CD14-positive monocyte (primary cell): Measurements from ENCODE around the gene CD46. TPM values are rescaled to one million over a fixed set of nuclear protein-coding genes. Genes with fewer than 3 reads are reported as not detected.

Experiments used
- DNase-seq, 3 donors: peaks; one replicate each; pipeline ENCODE4 v3.0.0-alpha.2; 2011 to 2022
- H2AFZ ChIP-seq: 2 replicates; pipeline ENCODE4 v1.6.0; 2012; ENCODE audit warnings: mild to moderate bottlenecking, low read depth, low read length, inconsistent platforms; ENCODE audit not compliant: insufficient read depth, poor library complexity, severe bottlenecking
- H3K27ac ChIP-seq, 2 donors: 1 replicate in 1 of 2; 2 replicates in 1 of 2; pipeline ENCODE4 v1.5.1; 2012 to 2013; ENCODE audit warnings: low read length in 2 of 2, control low read depth in 1 of 2, inconsistent platforms in 1 of 2, low read depth in 1 of 2, mild to moderate bottlenecking in 1 of 2
- H3K27me3 ChIP-seq, 2 donors: one replicate each; pipeline versions ENCODE4 v1.6.0 to v1.6.1; 2011 to 2013; ENCODE audit warnings: low read length in 2 of 2; ENCODE audit not compliant: control insufficient read depth in 2 of 2, insufficient read depth in 2 of 2
- H3K36me3 ChIP-seq, 2 donors: replicated peaks in 1 of 2; 1 replicate in 1 of 2; 2 replicates in 1 of 2; pipeline versions ENCODE4 v1.5.1 to v1.6.1; 2012 to 2013; ENCODE audit warnings: low read length in 2 of 2, control low read depth in 1 of 2, inconsistent platforms in 1 of 2, mild to moderate bottlenecking in 1 of 2; ENCODE audit not compliant: insufficient read depth in 2 of 2, control insufficient read depth in 1 of 2
- H3K4me1 ChIP-seq, 2 donors: 1 replicate in 1 of 2; 2 replicates in 1 of 2; pipeline versions ENCODE4 v1.5.1 to v1.6.1; 2012 to 2013; ENCODE audit warnings: low read length in 2 of 2, control low read depth in 1 of 2, inconsistent platforms in 1 of 2, mild to moderate bottlenecking in 1 of 2, moderate library complexity in 1 of 2; ENCODE audit not compliant: insufficient read depth in 2 of 2, control insufficient read depth in 1 of 2
- H3K4me2 ChIP-seq: replicated peaks from 2 replicates; pipeline ENCODE3; 2012; ENCODE audit warnings: low read length, moderate library complexity, mild to moderate bottlenecking; ENCODE audit not compliant: poor library complexity, severe bottlenecking; ENCODE audit errors: extremely low read depth
- H3K4me3 ChIP-seq, 3 experiments: fragments of 200-600 bp in 1 of 3; sonication (generic) in 1 of 3; replicated peaks in 1 of 3; 1 replicate in 2 of 3; 2 replicates in 1 of 3; pipeline ENCODE4 v1.5.1; 2011 to 2013; ENCODE audit warnings: low read length in 3 of 3, mild to moderate bottlenecking in 3 of 3, control low read depth in 2 of 3, low read depth in 2 of 3, inconsistent platforms in 1 of 3, moderate library complexity in 1 of 3
- H3K79me2 ChIP-seq: 2 replicates; pipeline ENCODE4 v1.6.0; 2012; ENCODE audit warnings: mild to moderate bottlenecking, control low read depth, inconsistent platforms, low read length, moderate library complexity; ENCODE audit not compliant: insufficient read depth
- H3K9ac ChIP-seq: 2 replicates; pipeline ENCODE4 v1.6.0; 2017; ENCODE audit warnings: low read length, mild to moderate bottlenecking; ENCODE audit not compliant: insufficient read depth, poor library complexity, severe bottlenecking
- H3K9me3 ChIP-seq, 2 donors: replicated peaks in 1 of 2; 1 replicate in 1 of 2; 2 replicates in 1 of 2; pipeline versions ENCODE4 v1.5.1 to v1.6.1; 2012 to 2013; ENCODE audit warnings: low read length in 2 of 2, control low read depth in 1 of 2; ENCODE audit not compliant: control insufficient read depth in 1 of 2, insufficient read depth in 1 of 2
- H4K20me1 ChIP-seq: 2 replicates; pipeline ENCODE4 v1.6.0; 2012; ENCODE audit warnings: mild to moderate bottlenecking, low read length, control low read depth, moderate library complexity; ENCODE audit not compliant: insufficient read depth
- H3K27ac Mint-ChIP-seq, 7 donors: one replicate each; pipeline ENCODE4 v1.8.0; 2020; ENCODE audit warnings: mild to moderate bottlenecking in 7 of 7, mixed read lengths in 7 of 7, moderate library complexity in 6 of 7, inconsistent platforms in 2 of 7
- H3K27me3 Mint-ChIP-seq, 3 donors: one replicate each; pipeline ENCODE4 v1.8.0; 2021 to 2022; ENCODE audit warnings: low read depth in 3 of 3, mild to moderate bottlenecking in 3 of 3, mixed read lengths in 3 of 3, moderate library complexity in 3 of 3, inconsistent platforms in 1 of 3
- H3K36me3 Mint-ChIP-seq, 2 donors: one replicate each; pipeline ENCODE4 v1.8.0; 2020; ENCODE audit warnings: mixed read lengths in 2 of 2, inconsistent platforms in 1 of 2, mild to moderate bottlenecking in 1 of 2
- H3K4me1 Mint-ChIP-seq: one replicate; pipeline ENCODE4 v1.8.0; 2020; ENCODE audit warnings: mild to moderate bottlenecking, mixed read lengths
- H3K4me3 Mint-ChIP-seq, 2 donors: one replicate each; pipeline ENCODE4 v1.8.0; 2020; ENCODE audit warnings: mild to moderate bottlenecking in 2 of 2, mixed read lengths in 2 of 2, moderate library complexity in 1 of 2
- H3K9me3 Mint-ChIP-seq, 7 donors: one replicate each; pipeline ENCODE4 v1.8.0; 2020 to 2022; ENCODE audit warnings: mixed read lengths in 7 of 7, mild to moderate bottlenecking in 6 of 7, moderate library complexity in 6 of 7, inconsistent platforms in 2 of 7
- CTCF ChIP-seq: fragments of 200-600 bp; IDR thresholded peaks from one replicate; pipeline ENCODE4 v1.8.0; 2022; ENCODE audit warnings: antibody characterized with exemption, mild to moderate bottlenecking
- WGBS: methylation state at CpG from one replicate; pipeline ENCODE4 v1.1.5; 2013; ENCODE audit warnings: missing lambda C conversion rate; ENCODE audit not compliant: insufficient coverage; 5-methylcytosine and 5-hydroxymethylcytosine counted together
- intact Hi-C, 2 donors: fragments of 100-400 bp; cut with micrococcal nuclease; formaldehyde crosslinking; loops; one replicate each; pipeline versions ENCODE4 v1.15.0 to v1.15.1; 2023
- polyA plus RNA-seq, 3 donors: library from polyadenylated mRNA; depleted of rRNA in 1 of 3; unstranded in 2 of 3; stranded (reverse) in 1 of 3; fragments of 300-500 nt in 2 of 3; fragments of >200 nt in 1 of 3; fragmentation: Illumina TruSeq in 2 of 3; gene quantifications; 1 replicate in 2 of 3; 2 replicates in 1 of 3; pipeline ENCODE4 v1.2.3, GENCODE V29; 2012 to 2021

Gene CD46
- polyA plus RNA-seq, 3 donors: 139 to 259 (median 210) TPM

DNA sequence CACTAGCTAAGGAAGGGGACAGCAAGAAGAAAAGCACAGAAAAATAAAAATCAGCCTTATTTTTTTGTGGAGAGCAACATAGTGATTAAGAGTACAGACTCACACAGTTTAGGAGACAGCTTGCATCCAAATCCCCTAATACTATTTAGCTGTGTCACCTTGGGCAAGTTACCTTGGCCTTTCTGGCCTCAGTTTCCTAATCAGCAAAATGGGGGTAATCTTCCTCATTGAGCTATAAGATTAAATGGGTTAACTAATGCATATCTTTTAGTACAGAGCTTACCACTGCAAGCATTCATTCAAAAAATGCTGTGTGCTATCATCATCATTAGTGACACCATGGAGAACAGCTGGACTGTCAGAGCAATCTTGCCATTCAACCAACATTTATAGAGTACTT is 77.7 kb downstream of the CD46 start:
- Histone ChIP-seq H3K9ac (no peak overlapping the region), H3K9me3 (no peaks in the 10 kb centered on the region), H3K4me1 (peaks cover 74 to 89% of the 10 kb centered on the region in 2 donors), H2AFZ (no peak overlapping the region), H3K4me2 (no peak overlapping the region), H3K4me3 (no peak overlapping the region), H3K79me2 (peaks cover 72% of the 10 kb centered on the region), H3K36me3 (no peaks in the 10 kb centered on the region), H4K20me1 (peaks cover 40% of the 10 kb centered on the region), H3K27ac (peak overlapping the region in 1 of 2 donors; percentile 98), H3K27me3 (no peaks in the 10 kb centered on the region)
- TF ChIP-seq CTCF: no peak
- no peak for DNase-seq
- intact Hi-C loops: loop anchor here (1.0 to 10.0 kb wide), 4 partner anchors 39 to 135 kb away; no protein-coding TSS in a partner anchor
- H3K36me3 Mint-ChIP-seq: peaks cover 20 to 24% of the 10 kb centered on the region in 2 donors
- H3K27me3 Mint-ChIP-seq: peaks cover 0 to 2% (median 1%) of the 10 kb centered on the region in 3 donors
- H3K4me3 Mint-ChIP-seq: no peak overlapping the region
- H3K27ac Mint-ChIP-seq: peak overlapping the region in 5 of 7 donors; percentile 60 to 99 (median 99)
- no peaks in the 10 kb centered on the region for H3K9me3 Mint-ChIP-seq
- H3K4me1 Mint-ChIP-seq: peaks cover 85% of the 10 kb centered on the region

GRCh38 chr1:207830788-207831187 is 78.9 kb downstream of the CD46 start:
- DNase-seq: no peak
- Mint-ChIP-seq H3K4me1 (peaks cover 78% of the 10 kb centered on the region), H3K4me3 (no peak overlapping the region), H3K27ac (peak overlapping the region in 5 of 7 donors; percentile 11 to 90 (median 82)), H3K9me3 (no peaks in the 10 kb centered on the region), H3K27me3 (peaks cover 0 to 2% (median 1%) of the 10 kb centered on the region in 3 donors), H3K36me3 (peaks cover 25 to 30% of the 10 kb centered on the region in 2 donors)
- TF ChIP-seq CTCF: no peak
- WGBS: 94% methylated on average over 8 of the region's 9 CpGs
- Histone ChIP-seq H3K4me3 (no peak overlapping the region), H3K9me3 (no peaks in the 10 kb centered on the region), H3K79me2 (peaks cover 73% of the 10 kb centered on the region), H2AFZ (no peak overlapping the region), H3K27me3 (no peaks in the 10 kb centered on the region), H3K4me2 (no peak overlapping the region), H3K36me3 (peaks cover 3 to 7% of the 10 kb centered on the region in 2 donors), H3K4me1 (peaks cover 63 to 77% of the 10 kb centered on the region in 2 donors), H3K9ac (no peak overlapping the region), H4K20me1 (peaks cover 52% of the 10 kb centered on the region), H3K27ac (peak overlapping the region in 1 of 2 donors; percentile 82)
- intact Hi-C loops: no loop called here
